H9 (cell line): ENCODE measurements around the gene SEMA6A. TPM values are rescaled to one million over a fixed set of nuclear protein-coding genes. Genes with fewer than 3 reads are reported as not detected.

ENCODE experiments used
- DNase-seq: peaks from one replicate; pipeline ENCODE4 v3.0.0-alpha.2; 2017
- H2AFZ ChIP-seq: one replicate; pipeline ENCODE4 v1.6.1; 2013; ENCODE audit warnings: mild to moderate bottlenecking, low read length, control low read depth, moderate library complexity
- H2AK5ac ChIP-seq: 2 replicates; pipeline ENCODE4 v1.6.1; 2013; ENCODE audit warnings: low read length, control low read depth, mixed read lengths; ENCODE audit not compliant: insufficient read length
- H2BK120ac ChIP-seq: one replicate; pipeline ENCODE4 v1.6.1; 2013; ENCODE audit warnings: low read depth, mild to moderate bottlenecking, low read length, control low read depth, inconsistent platforms; ENCODE audit not compliant: poor library complexity, severe bottlenecking
- H2BK12ac ChIP-seq: 2 replicates; pipeline ENCODE4 v1.6.1; 2013; ENCODE audit warnings: low read length, control low read depth, mixed read lengths, low read depth; ENCODE audit not compliant: insufficient read length
- H2BK15ac ChIP-seq: 2 replicates; pipeline ENCODE4 v1.6.1; 2013; ENCODE audit warnings: low read depth, low read length, control low read depth
- H2BK20ac ChIP-seq: one replicate; pipeline ENCODE4 v1.6.1; 2013; ENCODE audit warnings: low read depth, mild to moderate bottlenecking, low read length, control low read depth, inconsistent platforms; ENCODE audit not compliant: poor library complexity, severe bottlenecking
- H2BK5ac ChIP-seq: 2 replicates; pipeline ENCODE4 v1.6.1; 2013; ENCODE audit warnings: low read length, control low read depth, mixed read lengths; ENCODE audit not compliant: insufficient read length
- H3K14ac ChIP-seq: 2 replicates; pipeline ENCODE4 v1.6.1; 2013; ENCODE audit warnings: low read length, control low read depth; ENCODE audit not compliant: insufficient read depth
- H3K18ac ChIP-seq: 2 replicates; pipeline ENCODE4 v1.6.1; 2013; ENCODE audit warnings: low read depth, mild to moderate bottlenecking, mixed read lengths, low read length, control low read depth; ENCODE audit not compliant: insufficient read length
- H3K23ac ChIP-seq: 2 replicates; pipeline ENCODE4 v1.6.1; 2013; ENCODE audit warnings: low read length, control low read depth, mixed read lengths, low read depth; ENCODE audit not compliant: insufficient read length
- H3K23me2 ChIP-seq: 2 replicates; pipeline ENCODE4 v1.6.1; 2013; ENCODE audit warnings: low read depth, mild to moderate bottlenecking, mixed read lengths, low read length, control low read depth; ENCODE audit not compliant: insufficient read length, poor library complexity, severe bottlenecking
- H3K27ac ChIP-seq: 2 replicates; pipeline ENCODE4 v1.5.1; 2013; ENCODE audit warnings: low read length, control low read depth, mixed read lengths, low read depth; ENCODE audit not compliant: insufficient read length
- H3K27me3 ChIP-seq: 2 replicates; pipeline ENCODE4 v1.6.1; 2013; ENCODE audit warnings: low read length, control low read depth, inconsistent platforms; ENCODE audit not compliant: insufficient read depth
- H3K4ac ChIP-seq: 2 replicates; pipeline ENCODE4 v1.6.1; 2013; ENCODE audit warnings: low read depth, mild to moderate bottlenecking, control low read depth, inconsistent platforms, low read length, moderate library complexity
- H3K4me1 ChIP-seq: 2 replicates; pipeline ENCODE4 v1.6.1; 2013; ENCODE audit warnings: low read length, control low read depth, inconsistent platforms; ENCODE audit not compliant: insufficient read depth
- H3K4me2 ChIP-seq: 2 replicates; pipeline ENCODE4 v1.6.1; 2013; ENCODE audit warnings: low read length, control low read depth, mixed read lengths; ENCODE audit not compliant: insufficient read length, insufficient read depth
- H3K56ac ChIP-seq: 2 replicates; pipeline ENCODE4 v1.6.1; 2013; ENCODE audit warnings: low read depth, mild to moderate bottlenecking, mixed read lengths, low read length, control low read depth; ENCODE audit not compliant: insufficient read length
- H3K79me1 ChIP-seq: 2 replicates; pipeline ENCODE4 v1.6.1; 2013; ENCODE audit warnings: low read depth, mild to moderate bottlenecking, moderate library complexity, low read length, control low read depth, inconsistent platforms; ENCODE audit not compliant: insufficient read depth, poor library complexity, severe bottlenecking
- H3K79me2 ChIP-seq: 2 replicates; pipeline ENCODE4 v1.6.1; 2013; ENCODE audit warnings: low read length, control low read depth, inconsistent platforms; ENCODE audit not compliant: insufficient read depth
- H3K9ac ChIP-seq: 2 replicates; pipeline ENCODE4 v1.6.1; 2013; ENCODE audit warnings: low read length, control low read depth, mixed read lengths; ENCODE audit not compliant: insufficient read length; ENCODE audit errors: extremely low read depth
- H3K9me3 ChIP-seq: one replicate; pipeline ENCODE4 v1.6.1; 2013; ENCODE audit warnings: low read depth, low read length, inconsistent platforms; ENCODE audit not compliant: control insufficient read depth
- H3T11ph ChIP-seq: one replicate; pipeline ENCODE4 v1.6.1; 2013; ENCODE audit warnings: mild to moderate bottlenecking, low read length, control low read depth, inconsistent platforms
- H4K20me1 ChIP-seq: one replicate; pipeline ENCODE4 v1.6.1; 2013; ENCODE audit not compliant: control insufficient read depth, insufficient read length, insufficient read depth
- H4K5ac ChIP-seq: 2 replicates; pipeline ENCODE4 v1.6.1; 2013; ENCODE audit warnings: low read depth, mild to moderate bottlenecking, mixed read lengths, low read length, control low read depth; ENCODE audit not compliant: insufficient read length
- H4K8ac ChIP-seq: replicated peaks from 2 replicates; pipeline ENCODE4 v1.6.1; 2013; ENCODE audit warnings: low read length, control low read depth, mixed read lengths, low read depth; ENCODE audit not compliant: insufficient read length
- H4K91ac ChIP-seq: 2 replicates; pipeline ENCODE4 v1.6.1; 2013; ENCODE audit warnings: low read depth, mild to moderate bottlenecking, moderate library complexity, mixed read lengths, low read length, control low read depth; ENCODE audit not compliant: insufficient read length
- H3K27ac Mint-ChIP-seq, 3 experiments: 2 replicates in 2 of 3; 3 replicates in 1 of 3; pipeline ENCODE4 v1.8.0; 2020 to 2021; ENCODE audit warnings: mixed read lengths in 3 of 3, mild to moderate bottlenecking in 1 of 3, moderate library complexity in 1 of 3
- H3K27me3 Mint-ChIP-seq: 2 replicates; pipeline ENCODE4 v1.8.0; 2021; ENCODE audit warnings: low read depth, mild to moderate bottlenecking, moderate library complexity, mixed read lengths
- H3K36me3 Mint-ChIP-seq, 3 experiments: 2 replicates in 2 of 3; 3 replicates in 1 of 3; pipeline ENCODE4 v1.8.0; 2020 to 2021; ENCODE audit warnings: low read depth in 3 of 3, mixed read lengths in 3 of 3; ENCODE audit not compliant: insufficient read depth in 1 of 3
- H3K4me1 Mint-ChIP-seq, 2 experiments: 2 replicates each; pipeline ENCODE4 v1.8.0; 2020; ENCODE audit warnings: mixed read lengths in 2 of 2
- H3K4me3 Mint-ChIP-seq, 2 experiments: 2 replicates in 1 of 2; 3 replicates in 1 of 2; pipeline ENCODE4 v1.8.0; 2020 to 2021; ENCODE audit warnings: mild to moderate bottlenecking in 2 of 2, mixed read lengths in 2 of 2, moderate library complexity in 1 of 2
- H3K9me3 Mint-ChIP-seq, 2 experiments: 2 replicates in 1 of 2; 3 replicates in 1 of 2; pipeline ENCODE4 v1.8.0; 2020; ENCODE audit warnings: mild to moderate bottlenecking in 2 of 2, mixed read lengths in 2 of 2, moderate library complexity in 1 of 2
- CTCF ChIP-seq: fragments of 200-600 bp; sonication (generic); conservative IDR thresholded peaks from 3 replicates; pipeline ENCODE4 v1.8.0; 2021; ENCODE audit warnings: antibody characterized with exemption, mild to moderate bottlenecking
- WGBS: extraction: QIAGEN DNeasy Blood & Tissue Kit; methylation state at CpG from one replicate; pipeline ENCODE4 v1.1.7; 2013; ENCODE audit warnings: missing lambda C conversion rate, low lambda C conversion rate, mixed read lengths; ENCODE audit not compliant: insufficient read length; ENCODE audit errors: extremely low coverage; 5-methylcytosine and 5-hydroxymethylcytosine counted together
- total RNA-seq: library from RNA; stranded (reverse); gene quantifications from 2 replicates; pipeline ENCODE4 v1.2.1, GENCODE V29; 2021

SEMA6A gene
- total RNA-seq, 1 experiment from 2014 or later, result 354 TPM

GRCh38 chr5:116579144-116579543 lies 4.5 kb upstream of the SEMA6A start:
- Histone ChIP-seq H3T11ph (no peak overlapping the region), H3K9me3 (no peaks in the 10 kb centered on the region), H2AK5ac (no peak overlapping the region), H3K23me2 (peaks cover 11% of the 10 kb centered on the region), H4K91ac (no peak overlapping the region), H4K5ac (no peak overlapping the region), H3K79me1 (no peaks in the 10 kb centered on the region), H3K79me2 (peaks cover 2% of the 10 kb centered on the region; the same call in 1 of the 2 replicates), H3K4me1 (peaks cover 4% of the 10 kb centered on the region; the same call in 1 of the 2 replicates), H3K18ac (no peak overlapping the region), H2BK20ac (no peak overlapping the region), H4K8ac (no peak overlapping the region), H3K23ac (no peak overlapping the region), H3K9ac (no peak overlapping the region), H2BK120ac (no peak overlapping the region), H3K56ac (no peak overlapping the region), H3K4me2 (no peak overlapping the region), H2BK12ac (no peak overlapping the region), H2AFZ (no peak overlapping the region), H3K27ac (no peak overlapping the region), H3K4ac (no peak overlapping the region), H3K14ac (no peak overlapping the region), H2BK15ac (no peak overlapping the region), H3K27me3 (no peaks in the 10 kb centered on the region), H4K20me1 (no peaks in the 10 kb centered on the region), H2BK5ac (no peak overlapping the region)
- Mint-ChIP-seq H3K9me3 (no peaks in the 10 kb centered on the region; a peak in 1 of 5 replicates), H3K27me3 (no peaks in the 10 kb centered on the region), H3K4me1 (peaks cover 29 to 35% of the 10 kb centered on the region in 2 experiments), H3K4me3 (no peak overlapping the region; a peak in 1 of 5 replicates), H3K27ac (no peak overlapping the region), H3K36me3 (peaks cover 1 to 4% (median 4%) of the 10 kb centered on the region in 3 experiments; a peak in 2 of 7 replicates)
- no peak for DNase-seq
- WGBS, result no CpG with 5 or more reads among the region's 6 CpGs
- no peak for TF ChIP-seq CTCF
